ENCODE data around the gene GOLGA6B.
"Not testable (repeated sequence)": the region's sequence is repeated elsewhere in the genome, so short reads cannot be mapped to it uniquely, and the experiment has no call there.

The GOLGA6B gene

GRCh38 chr15:72636519-72637282 lies 17.8 kb upstream of the GOLGA6B start:
- H3K4me1 ChIP-seq; H4K20me1 ChIP-seq; H3K9me3 ChIP-seq (replicated peaks in 1 of 11); H3K27me3 ChIP-seq; H3K36me3 ChIP-seq: not testable (repeated sequence)
- Histone ChIP-seq H3K4me3 (peak overlapping the region in 8 of 10 experiments; percentile 26 to 59 (median 42); a peak in 9 of 20 replicates), H3K4me2 (peak overlapping the region in 1 of 11 experiments; percentile 39; a peak in 2 of 22 replicates), H3K27ac (peak overlapping the region in 10 of 11 experiments; percentile 33 to 75 (median 63); a peak in 15 of 22 replicates), H3K9ac (peak overlapping the region in 9 of 11 experiments; percentile 28 to 67 (median 62); a peak in 11 of 22 replicates)

DNA sequence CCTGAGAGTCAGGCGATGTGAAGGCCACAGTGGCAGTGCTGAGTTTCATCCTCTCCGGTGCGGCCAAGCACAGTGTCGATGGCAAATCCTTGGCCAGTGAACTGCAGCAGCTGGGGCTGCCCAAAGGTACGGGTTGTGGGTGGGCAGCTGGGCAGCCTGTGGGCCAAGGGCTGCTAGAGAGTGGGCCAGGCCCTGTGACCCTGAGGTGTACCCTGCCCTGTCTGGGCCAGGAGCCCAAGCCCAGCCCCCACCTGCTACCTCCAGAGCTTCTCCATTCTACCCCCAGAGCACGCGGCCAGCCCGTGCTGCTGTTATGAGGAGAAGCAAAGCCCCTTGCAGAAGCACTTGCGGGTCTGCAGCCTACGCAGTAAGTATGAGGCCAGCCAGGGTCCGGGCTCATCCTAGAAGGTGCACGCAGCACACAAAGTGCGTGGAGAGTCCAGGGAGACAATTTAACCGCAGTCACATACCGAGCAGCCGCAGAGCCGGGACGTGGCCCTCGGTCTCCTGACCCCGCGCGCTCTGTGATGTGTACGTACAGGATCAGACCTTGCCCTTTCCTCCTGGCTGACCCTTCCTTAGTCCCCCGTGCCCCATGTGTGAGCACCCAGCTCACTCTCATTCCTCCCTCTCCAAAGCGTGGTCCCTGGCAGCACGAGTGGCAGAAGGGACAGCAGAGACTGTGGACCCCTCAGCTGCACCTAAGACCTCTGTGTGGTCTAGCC lies 14.6 kb upstream of the GOLGA6B start:
- not testable (repeated sequence) for H3K4me1 ChIP-seq; H3K4me2 ChIP-seq; H3K9me3 ChIP-seq (replicated peaks in 1 of 11); H3K27me3 ChIP-seq; H3K9ac ChIP-seq; H3K4me3 ChIP-seq; H3K27ac ChIP-seq; H4K20me1 ChIP-seq; H3K36me3 ChIP-seq

DNA sequence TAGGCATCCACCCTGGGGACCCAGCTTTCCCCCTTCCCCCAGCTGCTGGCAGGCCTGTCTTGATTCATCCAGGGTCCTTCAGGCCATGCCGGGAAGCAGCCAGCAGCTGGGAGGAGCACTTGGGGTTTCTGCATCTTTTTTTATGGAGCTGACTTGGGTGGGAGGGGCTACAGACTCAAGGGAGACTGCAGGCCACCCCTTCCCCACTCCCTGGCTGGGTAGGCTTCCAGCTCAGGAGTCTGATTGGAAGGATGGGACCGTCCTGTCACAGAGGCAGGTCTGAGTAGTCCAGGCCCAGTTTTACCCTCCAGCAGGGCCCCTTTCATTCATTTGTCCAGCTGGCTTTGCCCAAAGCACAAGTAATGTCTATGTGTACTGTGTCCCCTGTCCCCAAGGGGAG lies 12.2 kb upstream of the GOLGA6B start:
- H3K27ac ChIP-seq; H3K27me3 ChIP-seq; H3K4me2 ChIP-seq; H4K20me1 ChIP-seq; H3K9me3 ChIP-seq (replicated peaks in 1 of 11); H3K36me3 ChIP-seq; H3K9ac ChIP-seq; H3K4me3 ChIP-seq; H3K4me1 ChIP-seq: not testable (repeated sequence)

- H4K20me1 ChIP-seq; H3K9ac ChIP-seq; H3K4me2 ChIP-seq; H3K27ac ChIP-seq; H3K36me3 ChIP-seq; H3K9me3 ChIP-seq (replicated peaks in 1 of 11); H3K27me3 ChIP-seq; H3K4me3 ChIP-seq; H3K4me1 ChIP-seq: not testable (repeated sequence)
Observed at GRCh38 chr15:72648631-72649253, 5.8 kb upstream of the GOLGA6B start.

DNA sequence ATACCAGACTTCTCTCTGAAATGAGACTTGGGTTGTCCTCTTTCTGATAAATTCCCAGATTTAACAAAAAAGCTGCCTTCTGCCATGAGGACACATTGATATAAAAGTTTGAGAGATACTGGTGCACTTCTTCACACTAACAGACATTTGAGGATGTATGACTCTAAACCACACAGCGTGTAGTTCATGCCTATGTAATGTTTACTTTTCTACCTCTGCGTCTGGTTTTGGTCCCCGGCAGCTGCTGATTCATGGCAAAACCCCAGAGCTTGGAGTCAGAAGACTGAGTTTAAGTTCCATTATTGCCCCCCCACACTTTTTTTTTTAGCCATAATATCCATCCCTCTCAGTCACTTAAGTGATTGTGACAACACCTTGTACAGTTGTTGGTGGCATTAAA lies 1.5 kb downstream of the GOLGA6B start:
- not testable (repeated sequence) for H3K27me3 ChIP-seq; H3K4me2 ChIP-seq; H3K9me3 ChIP-seq (replicated peaks in 1 of 11); H3K36me3 ChIP-seq; H4K20me1 ChIP-seq; H3K9ac ChIP-seq; H3K4me3 ChIP-seq; H3K4me1 ChIP-seq; H3K27ac ChIP-seq

DNA sequence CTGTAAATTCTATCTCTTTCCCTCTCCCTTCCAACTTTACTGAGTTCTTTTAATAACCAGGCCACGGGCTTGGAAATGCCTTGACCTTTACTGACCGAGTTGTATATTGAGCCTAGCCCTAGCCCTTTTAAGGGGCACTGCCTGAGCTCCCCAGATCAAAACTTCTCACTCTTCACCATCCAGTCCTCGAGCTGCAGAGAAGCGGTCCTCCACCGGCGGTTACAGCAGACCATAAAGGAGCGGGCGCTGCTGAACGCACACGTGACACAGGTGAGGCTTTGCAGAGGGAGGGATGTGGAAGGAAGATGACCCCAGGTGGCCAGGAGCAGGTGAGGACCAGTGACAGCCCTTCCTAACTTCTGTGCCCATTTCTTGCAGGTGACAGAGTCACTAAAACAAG lies 6.6 kb downstream of the GOLGA6B start:
- not testable (repeated sequence) for H3K9me3 ChIP-seq (replicated peaks in 1 of 11); H4K20me1 ChIP-seq; H3K4me1 ChIP-seq; H3K4me3 ChIP-seq; H3K4me2 ChIP-seq; H3K27ac ChIP-seq; H3K27me3 ChIP-seq; H3K36me3 ChIP-seq; H3K9ac ChIP-seq

DNA sequence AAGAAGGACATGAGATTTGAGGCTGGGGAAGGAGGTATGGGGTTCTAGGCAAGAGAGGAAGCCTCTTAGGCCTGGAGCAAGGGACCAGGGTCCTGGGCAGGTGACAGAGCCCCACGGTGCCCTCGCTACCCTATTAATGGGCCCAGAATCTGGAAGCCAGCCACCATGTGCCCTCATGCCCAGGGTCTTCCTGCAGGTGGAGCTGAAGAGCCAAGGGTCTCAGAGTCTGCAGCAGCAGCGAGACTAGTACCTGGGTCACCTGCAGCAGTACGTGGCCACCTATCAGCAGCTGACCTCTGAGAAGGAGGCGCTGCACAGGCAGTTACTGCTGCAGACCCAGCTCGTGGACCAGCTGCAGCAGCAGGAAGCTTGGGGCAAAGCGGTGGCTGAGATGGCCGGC lies 9.4 kb downstream of the GOLGA6B start:
- H3K9me3 ChIP-seq (replicated peaks in 1 of 11); H3K27me3 ChIP-seq; H4K20me1 ChIP-seq; H3K9ac ChIP-seq; H3K4me1 ChIP-seq; H3K27ac ChIP-seq; H3K4me3 ChIP-seq; H3K4me2 ChIP-seq; H3K36me3 ChIP-seq: not testable (repeated sequence)

DNA sequence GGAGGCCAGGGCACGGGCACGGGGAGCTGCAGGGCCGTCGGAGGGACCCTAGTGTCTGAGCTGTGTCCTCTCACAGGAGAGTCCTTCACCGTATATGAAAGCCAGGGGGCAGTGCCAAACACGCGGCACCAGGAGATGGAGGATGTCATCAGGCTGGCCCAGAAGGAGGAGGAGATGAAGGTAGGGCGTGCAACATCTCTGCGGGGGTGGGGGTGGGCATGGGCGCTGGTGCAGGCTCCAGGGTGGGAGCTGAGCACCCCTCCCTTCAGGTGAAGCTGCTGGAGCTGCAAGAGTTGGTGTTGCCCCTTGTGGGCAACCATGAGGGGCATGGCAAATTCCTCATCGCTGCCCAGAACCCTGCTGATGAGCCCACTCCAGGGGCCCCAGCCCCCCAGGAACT lies 11.2 kb downstream of the GOLGA6B start:
- H3K4me1 ChIP-seq; H3K4me2 ChIP-seq; H3K9me3 ChIP-seq (replicated peaks in 1 of 11); H3K27me3 ChIP-seq; H4K20me1 ChIP-seq; H3K4me3 ChIP-seq; H3K9ac ChIP-seq; H3K36me3 ChIP-seq; H3K27ac ChIP-seq: not testable (repeated sequence)

- H3K4me3 ChIP-seq; H3K4me2 ChIP-seq; H3K9me3 ChIP-seq (replicated peaks in 1 of 11); H3K27me3 ChIP-seq; H3K4me1 ChIP-seq; H4K20me1 ChIP-seq; H3K9ac ChIP-seq; H3K27ac ChIP-seq; H3K36me3 ChIP-seq: not testable (repeated sequence)
Observed at GRCh38 chr15:72669803-72670202, 15.3 kb downstream of the GOLGA6B start.

DNA sequence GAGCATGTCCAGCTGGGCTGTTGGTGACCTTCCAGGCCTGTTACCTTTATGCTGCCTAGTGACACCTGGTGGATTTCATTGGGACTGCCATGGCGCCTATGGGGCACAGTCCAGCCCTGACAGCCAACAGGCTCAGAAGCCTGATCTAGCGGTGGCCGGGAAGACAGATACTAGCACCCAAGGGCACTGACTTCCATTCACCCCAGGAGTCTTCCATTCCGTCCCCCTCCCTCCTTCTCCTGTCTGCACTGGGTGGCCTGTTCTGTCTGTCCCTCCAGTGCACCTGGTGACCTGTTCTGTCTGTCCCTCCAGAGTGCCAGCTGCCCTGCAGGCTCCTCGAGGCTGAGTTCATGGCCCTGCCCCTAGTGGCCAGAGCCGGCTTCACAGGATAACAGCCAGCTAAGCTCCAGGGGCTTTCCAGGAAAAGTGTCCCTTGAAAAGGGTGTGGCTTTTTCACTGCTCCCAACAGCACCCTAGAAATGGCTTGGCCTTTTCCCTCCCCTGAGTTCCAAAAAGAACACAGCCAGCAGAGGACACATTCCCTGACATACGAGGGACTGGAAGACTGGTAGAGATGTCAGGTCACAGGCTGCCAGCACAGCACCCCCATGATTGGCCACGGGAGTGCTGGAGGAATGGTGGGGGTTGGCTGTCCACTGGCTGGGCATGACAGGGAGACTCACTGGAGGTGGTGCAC lies 16.3 kb downstream of the GOLGA6B start:
- H3K27me3 ChIP-seq; H3K4me3 ChIP-seq; H3K9ac ChIP-seq; H4K20me1 ChIP-seq; H3K4me1 ChIP-seq; H3K27ac ChIP-seq; H3K36me3 ChIP-seq; H3K9me3 ChIP-seq (replicated peaks in 1 of 11): not testable (repeated sequence)
- peak overlapping the region in 4 of 11 experiments; percentile 15 to 52 (median 32); a peak in 4 of 22 replicates for H3K4me2 ChIP-seq

All from BLaER1 treated with 17β-estradiol and CSF1 and Interleukin-3, amounts not matched to agents 10 nM and 100 nM (cell line).